Activated CD4-positive, CD25-positive, alpha-beta regulatory T cell treated with anti-CD3 and anti-CD28 coated beads, Interleukin-2, amount 50 U/mL, for 72 hours (primary cell): ENCODE data around the gene SLC25A19.
"Not testable (repeated sequence)": the region's sequence is repeated elsewhere in the genome, so short reads cannot be mapped to it uniquely, and the experiment has no call there.

Experiments used
- DNase-seq: peaks from one replicate; pipeline ENCODE4 v3.0.0; 2021

The SLC25A19 gene

GRCh38 chr17:75266316-75267152 lies 22.7 kb downstream of the SLC25A19 start:
- DNase-seq, result no peak

GRCh38 chr17:75265614-75266315 lies 23.5 kb downstream of the SLC25A19 start:
- no peak for DNase-seq

GRCh38 chr17:75263055-75263454 lies 26.2 kb downstream of the SLC25A19 start:
- no peak for DNase-seq

- DNase-seq, result no peak
Observed at GRCh38 chr17:75262112-75262606, 27.1 kb downstream of the SLC25A19 start.

GRCh38 chr17:75261336-75262111 lies 27.7 kb downstream of the SLC25A19 start, which contains the start of the genes GGA3 and MRPS7:
Gene GGA3, minus strand, starts transcription at chr17:75261606. Its CDS starts 19 bp downstream, at chr17:75261587.
Gene MRPS7, plus strand, starts transcription at chr17:75261879. Its CDS starts 22 bp downstream, at chr17:75261901.
- peak; percentile 96 for DNase-seq

- no peak for DNase-seq
Observed at GRCh38 chr17:75260641-75261335, 28.4 kb downstream of the SLC25A19 start.

- DNase-seq, result not testable (repeated sequence)
Observed at GRCh38 chr17:75257228-75257627, 32.0 kb downstream of the SLC25A19 start.

- DNase-seq, result not testable (repeated sequence)
Observed at GRCh38 chr17:75255954-75256698, 33.1 kb downstream of the SLC25A19 start.

- DNase-seq, result no peak
Observed at GRCh38 chr17:75252039-75252816, 37.0 kb downstream of the SLC25A19 start.

- peak; percentile 56 for DNase-seq
Observed at GRCh38 chr17:75250009-75250471, 39.2 kb downstream of the SLC25A19 start.

- no peak for DNase-seq
Observed at GRCh38 chr17:75249564-75249963, 39.7 kb downstream of the SLC25A19 start.

GRCh38 chr17:75246404-75246803 lies 42.8 kb downstream of the SLC25A19 start:
- DNase-seq, result no peak

GRCh38 chr17:75245011-75245410 lies 44.2 kb downstream of the SLC25A19 start:
- no peak for DNase-seq

- DNase-seq, result no peak
Observed at GRCh38 chr17:75244133-75244866, 44.9 kb downstream of the SLC25A19 start.

- DNase-seq, result no peak
Observed at GRCh38 chr17:75242461-75243042, 46.7 kb downstream of the SLC25A19 start.

GRCh38 chr17:75241996-75242460 lies 47.2 kb downstream of the SLC25A19 start:
- DNase-seq, result no peak

GRCh38 chr17:75241502-75241901 lies 47.7 kb downstream of the SLC25A19 start:
- DNase-seq, result no peak

- DNase-seq, result no peak
Observed at GRCh38 chr17:75241143-75241430, 48.1 kb downstream of the SLC25A19 start.

- no peak for DNase-seq
Observed at GRCh38 chr17:75240394-75241142, 48.7 kb downstream of the SLC25A19 start.
